Uterus (tissue), 2 donors: ENCODE measurements around the gene COA6.

Experiments used
- POLR2A ChIP-seq, 2 donors: fragments of 450-650 bp; IDR thresholded peaks; one replicate each; pipeline ENCODE4 v1.6.1; 2016; ENCODE audit warnings: antibody characterized with exemption in 2 of 2, mild to moderate bottlenecking in 1 of 2, moderate library complexity in 1 of 2
- TF ChIP-seq, protein P1 (sequence below), 4 experiments: fragments of 200-600 bp in 2 of 4; fragments of 450-650 bp in 2 of 4; sonication (generic) in 2 of 4; IDR thresholded peaks; one replicate each; pipeline ENCODE4 v1.5.1; 2016 to 2019; ENCODE audit warnings: antibody characterized with exemption in 4 of 4, mild to moderate bottlenecking in 2 of 4, moderate library complexity in 1 of 4

DNA sequence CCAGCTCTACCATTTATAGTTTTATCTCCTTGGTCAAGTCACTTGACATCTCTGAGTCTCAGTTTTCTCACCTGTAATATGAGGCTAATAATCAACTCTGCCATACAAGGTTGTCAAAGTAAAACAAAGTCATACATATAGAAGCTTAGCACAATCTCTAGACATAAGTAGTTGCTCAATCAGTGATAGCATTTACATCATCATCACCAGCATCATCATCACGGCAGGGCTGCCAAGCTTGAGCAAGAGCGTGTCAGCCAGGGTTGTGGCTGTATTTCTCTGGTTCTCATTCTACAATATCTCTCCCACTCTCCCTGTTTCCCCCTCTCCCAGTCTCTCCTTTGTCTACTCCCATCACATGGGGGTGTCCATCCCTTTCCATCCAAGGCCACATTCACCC lies 41.7 kb upstream of the COA6 start:
- TF ChIP-seq, protein P1, sequence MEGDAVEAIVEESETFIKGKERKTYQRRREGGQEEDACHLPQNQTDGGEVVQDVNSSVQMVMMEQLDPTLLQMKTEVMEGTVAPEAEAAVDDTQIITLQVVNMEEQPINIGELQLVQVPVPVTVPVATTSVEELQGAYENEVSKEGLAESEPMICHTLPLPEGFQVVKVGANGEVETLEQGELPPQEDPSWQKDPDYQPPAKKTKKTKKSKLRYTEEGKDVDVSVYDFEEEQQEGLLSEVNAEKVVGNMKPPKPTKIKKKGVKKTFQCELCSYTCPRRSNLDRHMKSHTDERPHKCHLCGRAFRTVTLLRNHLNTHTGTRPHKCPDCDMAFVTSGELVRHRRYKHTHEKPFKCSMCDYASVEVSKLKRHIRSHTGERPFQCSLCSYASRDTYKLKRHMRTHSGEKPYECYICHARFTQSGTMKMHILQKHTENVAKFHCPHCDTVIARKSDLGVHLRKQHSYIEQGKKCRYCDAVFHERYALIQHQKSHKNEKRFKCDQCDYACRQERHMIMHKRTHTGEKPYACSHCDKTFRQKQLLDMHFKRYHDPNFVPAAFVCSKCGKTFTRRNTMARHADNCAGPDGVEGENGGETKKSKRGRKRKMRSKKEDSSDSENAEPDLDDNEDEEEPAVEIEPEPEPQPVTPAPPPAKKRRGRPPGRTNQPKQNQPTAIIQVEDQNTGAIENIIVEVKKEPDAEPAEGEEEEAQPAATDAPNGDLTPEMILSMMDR (IDR thresholded peaks at IDR 0.05) = no peak
- no peak for TF ChIP-seq POLR2A (IDR thresholded peaks at IDR 0.05)
